ENCODE data around the gene KRT79.
"Not testable (repeated sequence)": the region's sequence is repeated elsewhere in the genome, so short reads cannot be mapped to it uniquely, and the experiment has no call there.

KRT79 gene

GRCh38 chr12:52833922-52834726 lies at the start of gene KRT79:
TSS of gene KRT79 (minus strand) at chr12:52834311. CDS start at chr12:52834260, 51 bp downstream.
- no peak for DNase-seq

- DNase-seq = not testable (repeated sequence)
Observed at GRCh38 chr12:52880499-52880898, 46.4 kb upstream of the KRT79 start.

- peak; percentile 70 for DNase-seq
Observed at GRCh38 chr12:52879394-52880351, 45.6 kb upstream of the KRT79 start.

GRCh38 chr12:52878507-52879393 lies 44.6 kb upstream of the KRT79 start:
- DNase-seq = no peak

GRCh38 chr12:52877242-52877641 lies 43.1 kb upstream of the KRT79 start:
- DNase-seq = no peak

GRCh38 chr12:52876372-52876771 lies 42.3 kb upstream of the KRT79 start:
- no peak for DNase-seq

- no peak for DNase-seq
Observed at GRCh38 chr12:52874573-52875435, 40.7 kb upstream of the KRT79 start.

GRCh38 chr12:52873832-52874572 lies 39.9 kb upstream of the KRT79 start:
- DNase-seq = peak; percentile 36

- DNase-seq = no peak
Observed at GRCh38 chr12:52873513-52873831, 39.4 kb upstream of the KRT79 start.

- no peak for DNase-seq
Observed at GRCh38 chr12:52872644-52873389, 38.7 kb upstream of the KRT79 start.

GRCh38 chr12:52871291-52872039 lies 37.4 kb upstream of the KRT79 start:
- DNase-seq = no peak

- peak; percentile 70 for DNase-seq
Observed at GRCh38 chr12:52870361-52871290, 36.5 kb upstream of the KRT79 start.

GRCh38 chr12:52867642-52868041 lies 33.5 kb upstream of the KRT79 start:
- no peak for DNase-seq

GRCh38 chr12:52867152-52867551 lies 33.0 kb upstream of the KRT79 start:
- DNase-seq = no peak

- peak; percentile 20 for DNase-seq
Observed at GRCh38 chr12:52865090-52865944, 31.2 kb upstream of the KRT79 start.

GRCh38 chr12:52862023-52862422 lies 27.9 kb upstream of the KRT79 start:
- no peak for DNase-seq

GRCh38 chr12:52861511-52861910 lies 27.4 kb upstream of the KRT79 start:
- DNase-seq = no peak
